ENCODE data around the gene CALML5.

Gene CALML5

DNA sequence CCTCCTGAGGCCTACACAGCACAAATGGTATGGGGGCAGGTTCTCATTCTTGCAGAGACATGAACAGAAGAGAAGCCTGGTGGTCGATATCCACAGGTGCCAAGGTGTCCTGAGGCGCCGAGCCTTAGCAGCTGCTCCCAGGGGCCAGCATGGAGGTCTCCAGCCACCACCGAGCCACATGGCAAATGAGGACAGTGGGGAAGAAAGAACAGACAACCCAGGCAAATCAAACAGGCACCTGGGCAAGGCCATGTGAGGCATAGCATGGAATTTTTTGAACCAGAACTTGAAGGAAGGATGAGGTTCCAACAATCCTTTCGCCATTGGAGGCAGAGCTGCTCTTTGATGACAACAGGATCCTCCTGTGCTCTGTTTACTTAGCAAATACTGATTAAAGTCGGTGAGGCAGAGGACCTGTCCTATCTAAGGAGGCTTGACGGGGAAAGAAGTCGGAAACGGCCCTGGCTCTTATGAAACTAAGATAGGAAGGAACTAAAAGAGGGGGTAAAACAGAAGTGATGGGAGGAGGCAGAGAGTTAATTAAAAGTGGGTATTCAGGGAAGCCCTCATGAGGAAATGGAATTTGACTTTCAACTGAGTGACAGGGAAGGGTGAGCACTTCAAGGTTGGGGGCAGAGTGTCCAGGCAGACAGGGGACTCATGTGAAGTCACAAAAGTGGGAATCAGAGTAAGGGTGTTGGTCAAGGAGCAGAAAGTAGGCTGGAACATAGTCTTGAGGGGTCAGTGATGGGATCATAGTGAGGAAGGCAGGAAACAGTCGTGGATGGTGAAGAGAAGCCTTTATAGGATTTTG lies 16.8 kb upstream of the CALML5 start:
- no peak for DNase-seq (ENCODE audit: low read depth in 3 of 3)

DNA sequence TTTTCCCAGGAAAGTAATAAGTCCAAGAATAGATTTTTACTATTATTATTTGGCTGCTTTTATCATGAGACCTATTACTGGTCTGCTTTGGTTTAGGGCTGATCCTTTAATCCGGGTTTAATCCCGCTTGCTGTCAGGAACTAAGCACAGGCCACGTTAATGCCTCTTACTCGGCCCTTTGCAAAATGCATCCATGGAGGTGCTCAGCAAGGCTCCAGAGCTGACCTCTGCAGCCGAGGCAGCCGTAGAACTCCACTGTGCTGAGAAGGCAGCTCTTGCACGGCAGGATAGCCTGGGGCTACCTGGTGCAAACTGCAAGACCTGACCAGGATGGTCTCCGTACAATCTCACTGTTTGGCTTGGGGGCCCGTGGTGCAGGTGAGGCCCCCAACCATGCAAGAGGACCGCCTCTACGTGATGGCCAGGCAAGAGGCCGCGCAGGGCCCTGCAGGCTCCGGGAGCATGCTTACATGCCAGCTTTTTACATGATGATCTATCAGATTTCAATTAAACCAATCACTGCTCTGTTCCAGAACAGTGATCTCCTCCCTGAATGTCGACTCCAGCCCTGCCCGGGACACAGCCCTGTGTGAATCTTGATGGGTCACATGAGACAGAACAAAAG lies 15.0 kb upstream of the CALML5 start:
- DNase-seq (ENCODE audit: low read depth in 3 of 3) = no peak

DNA sequence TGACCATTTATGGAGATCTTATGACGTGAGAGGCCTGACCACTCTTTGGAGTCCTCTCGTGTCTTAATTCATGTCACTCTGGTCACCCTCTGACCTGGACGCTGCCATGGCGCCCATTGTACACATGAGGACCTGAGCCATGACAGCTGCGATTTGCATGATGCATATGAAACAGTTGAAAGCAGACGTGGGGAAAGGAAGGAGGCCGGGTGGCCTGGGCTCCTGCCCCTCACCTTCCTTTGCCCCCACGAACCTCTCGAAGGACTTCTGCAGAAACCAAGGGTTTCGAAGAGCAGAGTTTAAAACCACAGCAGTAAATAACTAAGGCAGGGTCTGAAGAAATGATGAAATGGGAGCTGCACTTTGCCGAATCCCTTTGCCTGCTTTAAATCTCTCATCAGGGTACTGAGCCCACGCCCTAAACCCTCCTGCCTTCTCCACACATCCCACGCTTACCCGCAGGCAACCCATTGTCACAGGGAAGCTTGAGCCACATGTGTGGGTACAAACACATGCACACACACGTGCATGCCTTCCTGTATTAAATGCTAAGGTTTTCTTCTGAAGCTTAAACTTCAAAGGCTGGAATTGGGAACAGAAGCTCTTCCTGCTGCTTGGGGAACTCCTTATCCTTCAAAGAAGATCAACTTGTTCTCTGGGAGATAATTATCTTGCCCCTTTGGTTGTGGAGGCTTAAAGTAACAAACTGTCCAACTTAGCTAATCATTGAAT lies 13.7 kb upstream of the CALML5 start:
- peak in 1 of 3 experiments; percentile 34 for DNase-seq (ENCODE audit: low read depth in 3 of 3)

DNA sequence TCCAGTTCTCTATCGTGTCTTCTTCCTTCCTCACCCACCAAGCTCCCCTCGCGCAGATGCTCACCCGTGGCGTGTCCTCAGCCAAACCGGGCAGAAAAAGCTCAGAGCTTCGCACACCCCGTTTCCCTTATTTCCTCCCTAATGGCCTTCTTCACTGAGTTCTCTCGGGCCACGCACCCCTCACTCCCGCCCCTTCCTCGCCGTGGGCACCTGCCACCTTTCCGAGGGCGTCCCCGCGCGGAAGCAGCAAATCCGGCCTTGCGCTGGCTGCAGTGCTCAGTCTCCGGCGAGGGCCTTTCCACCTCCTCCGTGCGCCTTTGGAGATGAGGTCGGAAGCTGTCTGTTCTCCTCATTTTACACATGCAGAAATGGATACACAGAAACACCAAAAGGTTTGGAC lies 13.0 kb upstream of the CALML5 start:
- no peak for DNase-seq (ENCODE audit: low read depth in 3 of 3)

DNA sequence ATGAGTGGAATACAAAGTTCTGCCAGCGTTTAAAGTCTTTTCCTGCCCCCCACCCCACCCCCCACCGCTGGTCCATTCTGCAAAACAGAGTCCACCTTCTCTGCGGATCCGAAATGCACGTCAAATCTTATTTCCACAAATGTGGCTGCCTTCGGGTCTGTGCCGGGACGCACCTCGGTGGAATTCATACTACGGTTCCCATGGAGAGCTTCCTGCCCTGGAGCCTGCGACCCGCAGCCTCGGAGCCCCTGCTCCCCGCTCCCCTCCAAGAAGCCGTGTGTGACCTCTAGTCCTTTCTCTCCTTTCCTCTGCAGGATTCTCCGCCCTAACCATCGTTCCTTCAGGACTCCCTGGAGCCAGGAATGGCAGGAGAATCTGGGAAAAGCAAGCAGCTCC lies 12.5 kb upstream of the CALML5 start:
- no peak for DNase-seq (ENCODE audit: low read depth in 3 of 3)

DNA sequence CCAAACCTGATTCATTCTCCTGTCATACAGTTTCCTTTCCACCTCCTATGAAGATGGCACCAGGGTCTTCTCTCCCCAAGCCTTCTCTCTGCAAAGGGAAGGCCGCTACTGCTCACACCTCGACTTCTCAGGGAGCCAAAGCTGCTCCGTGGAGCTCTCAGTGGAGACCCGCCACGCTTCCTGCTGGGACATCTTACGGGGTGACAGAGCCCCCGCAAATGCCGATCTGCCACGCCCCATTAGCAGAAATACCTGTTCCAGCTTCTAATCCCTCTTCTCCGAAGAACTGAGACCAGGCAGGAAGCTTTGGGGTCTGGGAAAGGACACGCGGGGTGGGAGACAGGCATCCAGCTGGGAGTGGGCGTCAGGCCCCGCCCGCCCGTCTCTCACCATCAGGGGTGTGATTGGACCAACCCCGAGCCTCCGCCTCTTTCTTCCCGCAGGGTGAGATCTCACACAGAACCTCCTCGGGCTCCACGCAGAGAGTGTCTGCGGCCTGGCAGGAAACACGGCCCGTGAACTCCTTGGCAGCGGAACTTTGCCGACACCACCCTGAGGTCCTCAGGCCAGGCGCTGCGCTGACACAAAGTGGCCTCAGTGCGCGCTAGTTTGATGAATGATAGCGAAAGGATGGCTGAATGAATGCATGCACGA lies 12.0 kb upstream of the CALML5 start:
- no peak for DNase-seq (ENCODE audit: low read depth in 3 of 3)

DNA sequence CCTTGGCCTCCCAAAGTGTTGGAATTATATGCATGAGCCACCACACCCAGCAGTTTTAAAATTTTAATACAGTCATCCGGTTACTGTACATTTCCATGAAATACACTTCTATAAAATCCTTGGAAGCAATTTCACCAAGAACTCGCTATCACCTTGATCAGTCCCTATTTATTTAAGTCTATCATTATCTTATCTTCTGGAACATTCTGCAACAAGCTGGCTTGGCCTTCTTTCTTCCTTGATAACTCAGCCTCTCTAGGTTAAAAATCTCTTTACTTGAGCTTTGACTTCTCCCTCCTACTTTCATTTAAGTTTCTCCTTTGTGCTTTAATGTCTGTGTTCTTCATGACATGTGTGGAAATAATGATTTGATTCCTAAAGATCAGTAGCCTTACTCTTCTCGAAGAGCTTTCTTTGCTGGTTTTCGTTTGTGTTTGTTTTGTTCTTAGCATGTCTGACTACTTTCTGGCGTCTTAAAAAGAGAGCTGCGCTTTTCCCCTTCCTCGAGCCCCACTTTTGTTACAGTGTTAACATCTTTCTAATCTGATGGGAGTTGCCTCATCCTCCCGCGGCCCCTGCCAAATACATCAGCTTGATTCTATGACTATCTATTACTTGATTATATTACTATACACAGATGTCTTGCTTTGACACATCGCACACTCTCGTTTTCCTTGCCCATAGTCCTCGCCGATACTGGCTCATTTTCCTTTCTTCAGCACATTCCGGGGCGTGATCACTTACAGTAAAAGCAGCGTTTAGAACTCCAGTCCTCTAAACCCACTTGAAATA lies 11.1 kb upstream of the CALML5 start:
- DNase-seq (ENCODE audit: low read depth in 3 of 3) = no peak

DNA sequence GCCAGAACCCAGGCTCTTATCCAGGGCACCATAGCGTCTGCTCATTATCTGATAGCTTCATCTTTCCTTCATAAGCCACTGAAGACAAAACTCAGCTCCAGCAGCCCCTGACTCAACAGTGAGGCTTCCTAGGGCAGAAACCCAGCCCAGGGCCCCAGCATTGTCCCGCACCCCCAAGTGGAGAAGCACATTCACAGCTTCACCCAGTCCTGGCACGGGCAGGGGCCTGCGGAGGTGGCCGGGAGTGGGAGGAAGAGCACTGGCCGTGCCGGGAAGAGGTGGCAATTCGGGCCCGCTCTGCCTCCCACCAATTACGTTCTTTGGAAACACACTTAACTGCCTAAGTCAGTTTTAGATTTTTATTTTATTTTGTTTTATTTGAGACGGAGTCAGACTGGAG lies 10.3 kb upstream of the CALML5 start:
- DNase-seq (ENCODE audit: low read depth in 3 of 3) = no peak

DNA sequence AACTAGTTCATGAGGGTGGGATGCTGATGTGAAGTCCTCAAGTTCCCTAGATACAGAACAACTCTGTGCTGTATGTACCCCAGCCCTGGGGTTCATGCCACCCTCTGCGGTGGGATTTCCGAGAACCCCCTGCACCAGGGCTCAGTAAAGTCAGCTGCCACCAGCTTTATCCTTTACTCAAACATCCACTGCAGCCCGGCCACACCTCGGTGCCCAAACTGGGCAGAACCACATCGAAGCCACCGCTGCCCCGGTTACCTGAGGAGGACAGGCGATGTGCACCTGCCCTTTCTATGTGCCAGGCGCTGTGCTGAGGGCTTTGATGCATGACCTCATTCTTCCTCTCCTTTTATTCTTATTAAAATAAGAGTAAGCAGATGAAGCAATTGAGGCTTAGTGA lies 9.9 kb upstream of the CALML5 start:
- DNase-seq (ENCODE audit: low read depth in 3 of 3) = no peak

DNA sequence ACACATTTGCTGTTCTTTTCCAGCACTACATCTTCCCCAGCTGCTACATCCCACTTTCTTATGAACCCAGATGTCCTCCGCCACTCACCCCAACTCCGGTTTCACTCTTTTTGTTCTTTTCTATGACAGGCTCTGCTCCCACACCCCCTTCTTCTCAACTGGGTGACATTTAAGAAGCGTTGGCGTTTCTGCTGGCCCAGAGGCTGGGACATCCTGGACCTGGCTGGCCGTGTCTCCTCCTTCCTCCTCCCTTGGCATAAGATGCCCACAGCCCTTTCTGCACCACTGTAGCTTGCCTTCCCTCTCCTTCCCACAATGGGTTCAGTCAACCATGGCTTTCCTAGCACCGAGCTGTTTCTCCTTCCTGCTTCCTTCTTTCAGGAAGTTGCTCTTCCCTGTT lies 9.4 kb upstream of the CALML5 start:
- DNase-seq (ENCODE audit: low read depth in 3 of 3) = no peak

DNA sequence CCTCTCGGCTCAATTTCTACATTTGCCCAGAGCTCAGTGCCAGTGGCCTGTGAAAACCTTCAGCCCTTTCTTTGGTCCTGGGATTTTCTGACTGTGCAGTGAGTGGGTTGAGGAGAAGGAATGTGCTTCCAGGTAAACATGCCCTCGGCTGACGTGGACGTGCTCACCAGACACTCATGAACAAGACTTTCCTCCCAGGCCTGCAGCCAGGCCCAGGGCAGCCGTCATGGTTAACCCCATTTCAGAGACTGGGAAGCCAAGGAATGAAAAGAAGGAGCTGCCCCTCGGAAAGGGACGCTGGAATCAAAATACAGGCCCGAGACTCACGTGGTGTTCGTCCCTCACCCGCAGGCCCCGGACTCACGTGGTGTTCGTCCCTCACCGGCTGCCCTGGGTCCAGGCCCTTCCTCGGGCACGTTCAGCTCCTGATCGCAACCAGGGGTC lies 8.8 kb upstream of the CALML5 start:
- no peak for DNase-seq (ENCODE audit: low read depth in 3 of 3)

DNA sequence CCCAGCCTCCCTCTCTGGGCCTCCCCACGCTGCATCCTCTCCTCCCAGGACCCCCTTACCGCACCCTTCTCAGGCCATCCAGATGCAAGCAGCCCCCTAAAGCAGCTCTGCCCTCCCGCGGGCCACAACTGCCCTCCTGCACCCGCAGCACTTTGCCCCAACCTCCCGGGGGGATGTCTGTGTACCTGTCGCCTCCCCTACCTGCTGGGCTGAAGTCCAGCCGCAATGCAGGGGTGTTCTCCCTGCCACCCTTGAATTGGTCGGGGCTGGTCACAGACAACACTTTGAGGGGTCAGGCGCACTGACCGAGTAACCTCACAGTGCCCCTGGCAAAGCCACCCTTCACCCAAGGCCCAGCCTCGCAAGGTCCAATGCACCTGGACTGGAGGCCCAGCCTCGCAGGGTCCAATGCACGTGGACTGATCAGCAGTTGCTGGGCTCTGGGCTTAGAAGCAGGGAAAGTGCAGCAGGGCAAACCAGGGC lies 8.3 kb upstream of the CALML5 start:
- DNase-seq (ENCODE audit: low read depth in 3 of 3) = no peak

DNA sequence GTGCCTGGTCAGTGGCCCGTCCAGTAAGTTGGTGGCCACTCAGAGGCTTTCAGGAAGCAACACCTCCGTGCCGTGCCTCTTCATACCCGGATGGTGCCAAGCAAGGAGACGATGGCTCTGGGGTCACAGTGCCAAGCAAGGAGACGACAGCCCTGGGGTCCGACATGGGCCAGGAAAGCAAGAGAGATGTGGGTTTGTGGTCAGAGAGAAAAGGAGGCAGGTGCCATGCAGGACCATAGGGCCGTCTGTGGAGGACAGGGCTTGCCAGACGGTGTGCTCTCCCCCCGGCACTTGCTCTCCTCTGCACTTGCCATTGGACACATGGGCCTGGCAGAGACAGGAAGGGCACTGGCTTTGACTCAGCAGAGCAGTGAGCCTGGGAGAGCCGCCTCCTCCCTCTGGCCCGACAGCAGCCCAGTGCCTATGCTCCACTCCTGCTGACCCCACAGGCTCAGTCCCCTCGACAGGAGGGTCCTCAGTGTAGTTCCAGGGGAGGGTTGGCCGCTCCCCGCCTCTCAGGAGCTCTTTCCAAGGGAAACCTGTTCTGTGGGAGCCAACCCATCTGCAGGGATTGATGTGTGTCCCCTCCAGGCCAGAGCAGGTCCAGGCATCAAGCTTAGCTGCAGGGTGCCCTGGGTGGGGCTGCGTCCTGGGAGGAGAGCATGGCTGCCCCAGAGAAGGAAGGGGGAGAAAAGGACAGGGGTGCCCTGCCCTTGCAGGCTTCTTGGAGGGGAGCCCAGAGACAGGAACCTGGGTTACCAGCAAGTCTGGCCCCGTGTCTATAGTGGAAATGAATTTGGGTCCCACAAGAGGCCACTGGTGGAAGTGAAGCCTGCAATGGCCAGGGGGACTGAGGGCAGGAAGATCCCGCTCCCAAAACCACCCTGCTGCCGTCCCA lies 7.6 kb upstream of the CALML5 start:
- no peak for DNase-seq (ENCODE audit: low read depth in 3 of 3)

DNA sequence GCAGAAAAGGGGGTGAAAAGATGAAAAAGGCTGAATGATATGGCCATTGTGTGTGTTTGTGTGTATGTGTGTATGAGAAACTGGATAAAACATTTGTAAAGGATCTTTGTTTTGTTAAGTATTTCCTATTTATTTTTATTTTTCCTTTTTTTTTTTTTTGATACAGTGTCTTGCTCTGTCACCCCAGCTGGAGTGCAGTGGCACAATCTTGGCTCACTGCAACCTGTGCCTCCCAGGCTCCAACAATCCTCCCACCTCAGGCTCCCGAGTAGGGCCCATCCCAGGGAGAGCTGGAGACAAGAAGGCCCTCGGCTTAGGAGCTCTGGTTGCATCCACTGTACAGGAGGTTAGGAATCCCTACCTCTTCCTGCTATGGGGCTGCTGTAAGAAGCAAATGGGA lies 6.9 kb upstream of the CALML5 start:
- no peak for DNase-seq (ENCODE audit: low read depth in 3 of 3)

DNA sequence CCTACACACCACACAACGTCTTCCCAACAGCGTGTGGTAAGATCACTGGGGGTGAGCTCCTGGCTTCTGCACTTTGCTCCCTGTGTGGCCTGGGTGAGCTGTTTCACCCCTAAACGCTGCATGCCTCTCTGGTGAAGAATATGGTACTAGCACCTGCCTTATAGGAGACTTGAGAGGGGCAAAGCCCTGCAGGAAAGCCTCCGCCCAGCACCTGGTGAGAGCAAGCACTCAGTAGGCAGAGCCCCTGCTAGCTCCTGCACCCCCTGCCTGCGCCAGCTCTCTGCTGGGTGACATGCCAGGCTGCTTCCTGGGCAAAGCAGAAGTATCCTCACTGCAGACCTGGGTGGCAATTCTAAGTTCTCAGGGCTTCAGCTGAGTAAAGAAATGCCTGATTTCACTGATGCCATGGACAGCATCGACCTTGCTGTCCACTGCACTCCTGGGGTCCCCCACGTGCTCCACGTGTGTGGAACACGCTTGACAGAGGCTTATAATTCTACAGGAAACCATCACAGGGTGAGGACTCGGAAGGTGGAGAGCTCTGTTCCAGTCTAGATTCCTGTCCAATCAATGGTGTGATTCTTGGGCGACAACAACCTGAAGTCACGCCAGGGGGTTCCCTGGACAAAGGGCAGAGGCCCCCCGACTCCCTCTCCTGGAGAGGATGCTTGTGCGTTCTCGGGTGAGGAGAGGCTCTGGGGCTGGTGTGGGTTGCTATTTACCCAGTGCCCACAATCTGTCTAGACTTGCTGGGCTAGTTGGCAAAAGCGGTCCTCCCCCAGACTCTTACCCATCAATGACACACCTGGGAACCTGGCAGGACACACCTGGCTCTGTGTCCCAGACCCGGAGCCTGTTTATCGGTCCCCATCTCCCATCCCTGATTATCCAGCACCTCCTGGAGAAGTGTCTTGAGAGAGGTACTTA lies 5.0 kb upstream of the CALML5 start:
- DNase-seq (ENCODE audit: low read depth in 3 of 3) = no peak

DNA sequence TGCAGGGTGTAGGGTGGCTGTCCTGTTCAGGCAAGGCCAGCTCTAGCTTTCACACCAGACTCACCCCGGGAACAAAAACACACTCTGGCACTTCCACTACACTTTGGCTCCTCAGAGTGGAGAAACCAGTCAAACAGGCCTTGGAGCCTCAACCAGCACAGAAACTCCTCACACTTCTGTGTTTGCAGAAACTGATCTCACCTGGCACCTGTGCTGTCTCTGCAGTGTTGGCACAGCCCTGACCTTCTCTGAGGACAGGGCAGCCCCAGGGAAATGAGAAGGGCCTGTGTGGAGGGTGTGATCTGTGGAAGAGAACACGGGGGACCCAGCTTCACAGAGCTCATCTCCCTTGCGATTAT lies 4.1 kb upstream of the CALML5 start:
- DNase-seq (ENCODE audit: low read depth in 3 of 3) = no peak

DNA sequence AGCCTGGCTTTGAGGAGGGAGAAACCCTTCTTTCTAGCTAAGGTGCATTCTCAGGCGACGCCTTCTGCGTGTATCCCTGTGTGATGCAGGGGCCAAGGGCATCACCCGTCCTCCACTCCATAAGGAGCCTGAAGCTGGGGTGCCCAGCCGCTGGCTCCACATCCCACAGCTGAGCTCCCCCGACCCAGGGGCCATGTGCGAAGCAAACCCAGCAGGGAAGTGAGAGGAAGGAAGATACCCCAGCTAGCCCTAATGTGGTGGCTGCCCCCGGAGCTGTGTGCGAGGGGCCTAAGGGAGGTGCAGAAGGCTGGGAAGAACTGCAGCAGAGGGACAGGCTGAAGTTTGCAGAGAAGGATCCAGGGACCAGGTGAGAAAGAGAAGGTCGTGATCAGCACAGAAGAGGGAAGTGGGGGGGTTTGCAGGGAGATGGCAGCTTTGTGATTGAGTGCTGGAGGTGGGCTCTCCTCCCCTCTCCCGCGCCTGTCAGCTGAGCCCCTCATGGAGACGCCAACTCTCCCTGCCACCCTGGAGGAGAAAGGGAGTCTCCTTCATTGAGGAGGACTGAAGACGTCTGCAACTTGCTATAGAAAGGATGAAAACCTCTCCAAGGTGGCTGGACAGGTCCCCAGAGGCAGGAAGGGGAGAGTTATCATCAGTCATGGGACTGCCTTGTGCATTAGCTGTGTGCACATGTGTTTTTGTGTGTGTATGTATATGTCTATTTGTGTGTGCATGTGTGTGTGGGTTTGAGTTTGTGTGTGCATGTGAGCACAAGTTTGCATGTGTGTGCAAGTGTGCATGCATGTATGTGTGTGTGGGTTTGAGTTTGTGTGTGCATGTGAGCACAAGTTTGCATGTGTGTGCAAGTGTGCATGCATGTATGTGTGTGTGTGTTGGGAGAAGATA lies 3.5 kb upstream of the CALML5 start:
- no peak for DNase-seq (ENCODE audit: low read depth in 3 of 3)

DNA sequence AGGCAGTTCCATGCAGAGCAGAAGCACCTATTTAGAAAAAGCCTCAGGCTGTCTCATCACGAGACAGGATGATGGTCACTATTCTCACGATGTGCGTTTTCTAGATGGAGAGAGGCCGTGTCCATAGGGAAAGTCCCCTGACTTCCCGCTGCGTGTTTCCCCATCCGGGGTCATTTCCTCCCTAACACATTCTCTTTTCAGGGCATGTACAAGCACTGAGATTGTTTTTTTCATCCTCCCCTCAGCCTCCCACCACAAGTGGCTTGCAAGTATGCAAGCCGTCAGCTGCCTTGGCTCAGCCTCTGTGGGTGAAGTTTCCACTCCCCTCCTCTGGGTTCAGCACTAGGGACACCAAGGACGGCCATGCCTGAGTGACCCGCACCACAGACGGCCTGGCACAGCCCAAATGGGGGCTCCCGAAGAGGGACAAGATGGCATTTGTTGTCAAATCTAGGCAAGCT lies 2.7 kb upstream of the CALML5 start:
- DNase-seq (ENCODE audit: low read depth in 3 of 3) = no peak

Data from stimulated activated CD4-positive, alpha-beta T cell treated with anti-CD3 and anti-CD28 coated beads, TNF-alpha, amount 100 ng/mL, for 24 hours (primary cell).